ENCODE measurements around the gene ARID1B. TPM values are rescaled to one million over a fixed set of nuclear protein-coding genes. Genes with fewer than 3 reads are reported as not detected.

The ARID1B gene
- total RNA-seq, 2 donors from 2014 or later = 92.3 to 129 TPM

- Mint-ChIP-seq H3K27ac (no peak overlapping the region), H3K4me1 (ENCODE audit: low read depth in 2 of 2) (peaks cover 0 to 2% of the 10 kb centered on the region in 2 donors), H3K36me3 (no peaks in the 10 kb centered on the region), H3K9me3 (no peaks in the 10 kb centered on the region), H3K27me3 (peaks cover 6 to 13% of the 10 kb centered on the region in 2 donors), H3K4me3 (no peak overlapping the region)
- DNase-seq (ENCODE audit: low spot score) (no peak), ATAC-seq (no peak)
Measured at GRCh38 chr6:156760377-156760776, 16.8 kb upstream of the ARID1B start.

DNA sequence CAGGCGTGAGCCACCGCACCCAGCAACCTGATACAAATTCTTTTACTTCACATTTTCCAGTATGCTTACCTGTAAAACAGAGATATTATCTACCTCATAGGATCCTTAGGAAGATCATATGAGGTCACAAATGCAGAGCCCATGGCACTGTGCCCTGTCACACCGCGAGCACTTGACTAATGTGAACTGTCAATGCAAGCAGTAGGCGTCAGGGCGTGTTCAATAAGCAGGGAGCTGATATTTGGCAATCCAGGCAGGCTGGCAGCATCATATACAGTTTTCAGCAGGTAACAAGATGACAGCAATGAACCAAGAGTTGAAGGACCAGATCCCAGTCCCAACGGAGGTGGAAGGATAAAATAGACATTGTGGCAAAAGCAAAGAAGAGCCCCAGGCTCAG, 14.6 kb upstream of the ARID1B start:
- Mint-ChIP-seq H3K4me3 (no peak overlapping the region), H3K4me1 (ENCODE audit: low read depth in 2 of 2) (peaks cover 0 to 2% of the 10 kb centered on the region in 2 donors), H3K27me3 (peaks cover 6 to 10% of the 10 kb centered on the region in 2 donors), H3K36me3 (no peaks in the 10 kb centered on the region), H3K27ac (peak overlapping the region in 1 of 2 donors; percentile 15), H3K9me3 (no peaks in the 10 kb centered on the region)
- ATAC-seq (no peak), DNase-seq (ENCODE audit: low spot score) (no peak)

GRCh38 chr6:156765117-156765516, 12.1 kb upstream of the ARID1B start:
- Mint-ChIP-seq H3K27ac (no peak overlapping the region), H3K4me1 (ENCODE audit: low read depth in 2 of 2) (peaks cover 2 to 3% of the 10 kb centered on the region in 2 donors), H3K9me3 (no peaks in the 10 kb centered on the region), H3K27me3 (peaks cover 0 to 8% of the 10 kb centered on the region in 2 donors), H3K4me3 (no peak overlapping the region), H3K36me3 (no peaks in the 10 kb centered on the region)
- ATAC-seq = no peak
- DNase-seq (ENCODE audit: low spot score) = no peak

GRCh38 chr6:156767603-156768467, 9.3 kb upstream of the ARID1B start:
- ATAC-seq = no peak
- no peaks in the 10 kb centered on the region for H3K36me3 Mint-ChIP-seq
- peaks cover 0 to 11% of the 10 kb centered on the region in 2 donors for H3K27me3 Mint-ChIP-seq
- no peak overlapping the region for H3K4me3 Mint-ChIP-seq
- no peaks in the 10 kb centered on the region for H3K9me3 Mint-ChIP-seq
- H3K4me1 Mint-ChIP-seq (ENCODE audit: low read depth in 2 of 2) = peaks cover 0 to 3% of the 10 kb centered on the region in 2 donors
- DNase-seq (ENCODE audit: low spot score) = no peak
- H3K27ac Mint-ChIP-seq = no peak overlapping the region

DNA sequence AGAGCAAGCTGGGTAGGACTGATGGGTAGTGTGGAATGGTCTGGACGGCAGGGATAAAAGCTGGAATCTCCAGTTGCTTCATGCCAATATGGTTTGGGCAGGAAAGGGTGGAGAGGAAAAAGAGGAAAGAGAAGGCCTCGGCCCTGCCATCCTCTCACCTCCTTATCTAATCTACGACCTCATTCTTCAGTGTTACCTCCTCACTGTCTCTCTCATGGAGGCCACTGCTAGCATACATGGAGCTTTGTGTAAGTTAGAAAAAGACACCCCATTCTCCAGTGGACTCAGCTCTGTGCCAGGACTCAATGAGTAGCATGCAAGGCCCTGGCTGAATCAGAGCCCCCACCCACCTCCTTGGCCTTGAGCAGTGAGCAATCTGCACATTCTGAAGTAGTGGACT, 6.1 kb upstream of the ARID1B start:
- peaks cover 0 to 6% of the 10 kb centered on the region in 2 donors for H3K27me3 Mint-ChIP-seq
- H3K4me1 Mint-ChIP-seq (ENCODE audit: low read depth in 2 of 2) = peaks cover 9 to 11% of the 10 kb centered on the region in 2 donors
- ATAC-seq = no peak

DNA sequence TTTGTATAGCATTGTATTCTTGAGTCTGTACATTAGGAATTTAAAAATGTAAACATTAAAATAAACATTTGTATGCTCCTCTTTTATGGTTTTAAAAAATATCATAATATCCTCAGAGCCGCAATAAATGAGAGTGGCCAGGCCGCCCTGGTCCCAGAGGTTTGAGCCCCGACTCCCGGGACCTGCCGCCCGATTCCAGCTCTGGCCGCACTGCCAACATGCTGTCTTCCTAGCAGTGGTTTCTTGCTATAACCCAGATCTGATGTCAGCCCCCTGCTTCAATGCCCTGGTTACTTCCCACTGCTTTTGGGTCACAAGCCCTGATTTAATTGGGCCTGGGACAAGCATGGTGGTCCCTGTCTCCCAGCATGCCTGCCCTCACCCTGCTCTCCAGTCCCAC, 5.4 kb upstream of the ARID1B start:
- Mint-ChIP-seq H3K9me3 (no peaks in the 10 kb centered on the region), H3K27ac (no peak overlapping the region), H3K36me3 (no peaks in the 10 kb centered on the region), H3K4me3 (no peak overlapping the region), H3K27me3 (peaks cover 0 to 3% of the 10 kb centered on the region in 2 donors), H3K4me1 (ENCODE audit: low read depth in 2 of 2) (peaks cover 14 to 16% of the 10 kb centered on the region in 2 donors)
- no peak for ATAC-seq
- DNase-seq (ENCODE audit: low spot score) = no peak

More for the DNA sequence above, 6.1 kb upstream of the ARID1B start:
- Mint-ChIP-seq H3K9me3 (no peaks in the 10 kb centered on the region), H3K36me3 (no peaks in the 10 kb centered on the region), H3K4me3 (no peak overlapping the region), H3K27ac (no peak overlapping the region)
- DNase-seq (ENCODE audit: low spot score) = no peak

DNA sequence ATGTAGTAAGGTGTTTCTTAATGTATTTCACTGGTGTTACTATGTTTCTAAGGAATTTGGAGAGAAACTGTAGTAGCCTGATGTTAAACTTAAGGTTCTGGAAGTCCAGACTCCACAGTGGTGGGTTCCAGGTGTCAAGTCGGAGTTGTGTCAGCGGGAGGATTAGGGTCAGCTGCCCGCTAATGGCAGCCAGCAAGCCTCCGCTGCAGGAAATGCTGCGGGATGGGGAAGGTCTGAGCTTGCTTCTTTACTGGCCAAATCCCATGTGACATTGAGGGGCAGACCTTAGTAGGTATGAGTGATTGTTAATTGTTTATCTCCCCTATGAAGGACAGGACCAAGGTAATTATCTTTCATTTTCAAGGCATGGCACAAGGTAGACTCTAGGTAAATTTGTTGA, 3.7 kb upstream of the ARID1B start:
- H3K9me3 Mint-ChIP-seq = no peaks in the 10 kb centered on the region
- no peak overlapping the region for H3K4me3 Mint-ChIP-seq
- no peak for ATAC-seq

DNA sequence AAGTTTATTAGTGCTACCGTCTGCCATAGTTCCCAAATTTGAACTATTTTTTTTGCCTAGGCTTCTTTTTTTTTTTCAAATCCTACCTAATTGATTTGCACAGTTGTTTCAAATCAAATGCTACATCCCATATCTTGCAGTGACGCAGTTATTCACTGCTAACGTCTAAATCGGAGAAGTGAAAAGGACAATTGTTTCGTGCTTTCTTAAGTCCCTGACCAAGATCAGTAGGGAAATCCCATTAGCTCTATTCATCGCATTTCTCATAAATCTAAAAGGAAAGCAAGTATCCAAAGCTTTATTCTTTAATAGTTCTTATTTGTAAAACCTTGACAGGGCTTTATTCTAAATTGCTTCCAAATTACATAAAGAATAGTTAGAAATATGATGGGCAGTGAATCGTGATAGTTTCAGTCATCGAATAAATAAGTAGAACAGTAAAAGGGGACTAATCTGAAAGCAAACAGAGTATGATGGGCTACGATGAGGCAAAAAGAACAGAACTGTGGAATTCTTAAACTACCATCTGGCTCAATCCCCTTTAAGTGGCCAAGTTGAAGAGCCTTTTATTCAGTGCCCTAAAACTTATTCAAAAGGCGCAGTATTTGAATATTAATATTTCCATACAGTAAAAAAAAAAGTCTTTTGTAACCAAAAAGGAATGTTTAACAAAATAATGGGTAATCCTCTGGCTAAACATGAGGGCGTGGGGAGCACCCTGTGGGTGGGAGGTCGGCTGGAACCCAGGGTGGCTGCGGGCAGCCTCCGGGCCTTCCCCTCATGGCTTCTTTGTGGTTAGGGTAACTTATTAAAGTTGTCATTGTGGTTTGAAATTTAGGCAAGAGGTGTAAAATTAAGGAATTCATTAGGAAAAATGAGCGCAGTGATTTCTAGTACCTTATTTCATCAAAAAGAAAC, 3.0 kb upstream of the ARID1B start:
- peak overlapping the region in 1 of 2 donors; percentile 39 for H3K27ac Mint-ChIP-seq
- no peaks in the 10 kb centered on the region for H3K36me3 Mint-ChIP-seq
- H3K27me3 Mint-ChIP-seq = peaks cover 0 to 3% of the 10 kb centered on the region in 2 donors
- H3K4me1 Mint-ChIP-seq (ENCODE audit: low read depth in 2 of 2) = peaks cover 15 to 16% of the 10 kb centered on the region in 2 donors
- DNase-seq (ENCODE audit: low spot score) (no peak), ATAC-seq (no peak)
- no peaks in the 10 kb centered on the region for H3K9me3 Mint-ChIP-seq
- no peak overlapping the region for H3K4me3 Mint-ChIP-seq

More for the DNA sequence above, 3.7 kb upstream of the ARID1B start:
- Mint-ChIP-seq H3K27me3 (peaks cover 0 to 3% of the 10 kb centered on the region in 2 donors), H3K36me3 (no peaks in the 10 kb centered on the region), H3K4me1 (ENCODE audit: low read depth in 2 of 2) (peaks cover 15 to 16% of the 10 kb centered on the region in 2 donors), H3K27ac (no peak overlapping the region)
- no peak for DNase-seq (ENCODE audit: low spot score)

- no peaks in the 10 kb centered on the region for H3K9me3 Mint-ChIP-seq
- H3K36me3 Mint-ChIP-seq = no peaks in the 10 kb centered on the region
- ATAC-seq = no peak
- H3K4me1 Mint-ChIP-seq (ENCODE audit: low read depth in 2 of 2) = peaks cover 15 to 16% of the 10 kb centered on the region in 2 donors
- peak overlapping the region in 1 of 2 donors; percentile 39 for H3K27ac Mint-ChIP-seq
- H3K4me3 Mint-ChIP-seq = no peak overlapping the region
- DNase-seq (ENCODE audit: low spot score) = no peak
- H3K27me3 Mint-ChIP-seq = peaks cover 0 to 3% of the 10 kb centered on the region in 2 donors
Measured at GRCh38 chr6:156774863-156775405, 2.2 kb upstream of the ARID1B start.

DNA sequence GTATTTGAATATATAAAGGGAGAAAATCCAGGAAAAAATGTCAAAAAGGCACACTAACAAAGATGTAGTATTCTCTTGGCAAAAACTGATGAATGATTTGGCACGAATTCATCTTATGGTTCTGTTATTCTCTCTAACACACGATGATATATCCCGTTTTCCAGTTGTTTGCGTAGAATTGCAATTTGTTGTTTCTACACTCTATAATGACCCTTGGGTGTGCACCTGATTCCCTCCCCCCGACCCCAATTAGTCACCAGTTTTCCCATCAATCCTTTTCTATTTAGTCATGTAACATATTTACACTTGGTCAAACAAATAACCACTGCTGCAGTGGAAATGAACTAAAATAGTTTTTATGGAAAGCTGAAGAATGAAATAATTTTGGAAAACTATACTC, 1.5 kb upstream of the ARID1B start:
- H3K27ac Mint-ChIP-seq = no peak overlapping the region
- peak overlapping the region; percentile 90 for H3K4me3 Mint-ChIP-seq

DNA sequence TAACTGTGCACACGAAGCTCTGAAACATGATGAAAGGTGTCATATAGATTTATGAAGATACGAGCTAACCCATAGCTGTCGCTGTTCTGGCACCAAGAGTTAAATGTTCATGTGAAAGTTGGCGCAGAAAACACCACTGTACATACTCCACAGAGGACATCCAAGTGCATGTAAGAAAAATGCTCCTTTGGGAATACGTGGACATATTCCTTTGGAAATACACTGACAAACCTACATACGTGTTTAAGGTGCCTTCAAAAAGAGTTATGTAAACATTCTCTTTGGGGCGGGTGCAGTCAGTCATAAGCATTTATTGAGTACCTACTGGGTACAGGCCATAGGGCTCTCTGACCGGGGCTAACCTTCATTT, 723 bp upstream of the ARID1B start:
- Mint-ChIP-seq H3K4me3 (peak overlapping the region; percentile 90), H3K27ac (peak overlapping the region; percentile 93 to 94), H3K4me1 (ENCODE audit: low read depth in 2 of 2) (peaks cover 25 to 29% of the 10 kb centered on the region in 2 donors), H3K36me3 (peaks cover 6% of the 10 kb centered on the region), H3K27me3 (peaks cover 0 to 3% of the 10 kb centered on the region in 2 donors), H3K9me3 (no peaks in the 10 kb centered on the region)
- ATAC-seq (no peak), DNase-seq (ENCODE audit: low spot score) (no peak)

More for the DNA sequence above, 1.5 kb upstream of the ARID1B start:
- Mint-ChIP-seq H3K4me1 (ENCODE audit: low read depth in 2 of 2) (peaks cover 20 to 22% of the 10 kb centered on the region in 2 donors), H3K27me3 (peaks cover 0 to 3% of the 10 kb centered on the region in 2 donors), H3K9me3 (no peaks in the 10 kb centered on the region), H3K36me3 (peaks cover 6% of the 10 kb centered on the region)
- ATAC-seq (no peak), DNase-seq (ENCODE audit: low spot score) (no peak)

DNA sequence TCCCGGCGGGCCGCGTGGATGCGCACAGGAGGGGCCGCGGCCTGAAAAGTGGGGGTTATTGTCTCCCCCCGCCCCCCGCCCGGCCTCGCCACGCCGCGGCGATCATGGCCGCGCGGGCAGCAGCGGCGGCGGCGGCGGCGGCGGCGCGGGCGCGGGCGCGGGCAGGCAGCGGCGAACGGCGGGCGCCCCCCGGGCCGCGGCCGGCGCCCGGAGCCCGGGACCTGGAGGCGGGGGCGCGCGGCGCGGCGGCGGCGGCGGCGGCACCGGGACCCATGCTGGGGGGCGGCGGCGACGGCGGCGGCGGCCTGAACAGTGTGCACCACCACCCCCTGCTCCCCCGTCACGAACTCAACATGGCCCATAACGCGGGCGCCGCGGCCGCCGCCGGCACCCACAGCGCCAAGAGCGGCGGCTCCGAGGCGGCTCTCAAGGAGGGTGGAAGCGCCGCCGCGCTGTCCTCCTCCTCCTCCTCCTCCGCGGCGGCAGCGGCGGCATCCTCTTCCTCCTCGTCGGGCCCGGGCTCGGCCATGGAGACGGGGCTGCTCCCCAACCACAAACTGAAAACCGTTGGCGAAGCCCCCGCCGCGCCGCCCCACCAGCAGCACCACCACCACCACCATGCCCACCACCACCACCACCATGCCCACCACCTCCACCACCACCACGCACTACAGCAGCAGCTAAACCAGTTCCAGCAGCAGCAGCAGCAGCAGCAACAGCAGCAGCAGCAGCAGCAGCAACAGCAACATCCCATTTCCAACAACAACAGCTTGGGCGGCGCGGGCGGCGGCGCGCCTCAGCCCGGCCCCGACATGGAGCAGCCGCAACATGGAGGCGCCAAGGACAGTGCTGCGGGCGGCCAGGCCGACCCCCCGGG, 637 bp downstream of the ARID1B start:
- Mint-ChIP-seq H3K4me1 (ENCODE audit: low read depth in 2 of 2) (peaks cover 34 to 43% of the 10 kb centered on the region in 2 donors), H3K27me3 (no peaks in the 10 kb centered on the region), H3K4me3 (peak overlapping the region; percentile 90), H3K27ac (peak overlapping the region; percentile 93 to 94), H3K36me3 (peaks cover 6% of the 10 kb centered on the region), H3K9me3 (no peaks in the 10 kb centered on the region)
- peak; percentile 65 for DNase-seq (ENCODE audit: low spot score)
- peak; percentile 64 to 68 for ATAC-seq

All from natural killer cell treated with Interleukin-12 subunit alpha and Interleukin-12 subunit beta and Interleukin-15 and Interleukin-18, amount 100 ng/mL, for 72 hours (primary cell).